Stimulated activated CD4-positive, alpha-beta T cell treated with anti-CD3 and anti-CD28 coated beads, Interleukin-4, amount 100 ng/mL, for 4 hours (primary cell): Measurements from ENCODE around the gene GKN1.

Experiments
- DNase-seq, 2 experiments: peaks; one replicate each; pipeline ENCODE4 v3.0.0-alpha.2; 2020

GKN1 gene

DNA sequence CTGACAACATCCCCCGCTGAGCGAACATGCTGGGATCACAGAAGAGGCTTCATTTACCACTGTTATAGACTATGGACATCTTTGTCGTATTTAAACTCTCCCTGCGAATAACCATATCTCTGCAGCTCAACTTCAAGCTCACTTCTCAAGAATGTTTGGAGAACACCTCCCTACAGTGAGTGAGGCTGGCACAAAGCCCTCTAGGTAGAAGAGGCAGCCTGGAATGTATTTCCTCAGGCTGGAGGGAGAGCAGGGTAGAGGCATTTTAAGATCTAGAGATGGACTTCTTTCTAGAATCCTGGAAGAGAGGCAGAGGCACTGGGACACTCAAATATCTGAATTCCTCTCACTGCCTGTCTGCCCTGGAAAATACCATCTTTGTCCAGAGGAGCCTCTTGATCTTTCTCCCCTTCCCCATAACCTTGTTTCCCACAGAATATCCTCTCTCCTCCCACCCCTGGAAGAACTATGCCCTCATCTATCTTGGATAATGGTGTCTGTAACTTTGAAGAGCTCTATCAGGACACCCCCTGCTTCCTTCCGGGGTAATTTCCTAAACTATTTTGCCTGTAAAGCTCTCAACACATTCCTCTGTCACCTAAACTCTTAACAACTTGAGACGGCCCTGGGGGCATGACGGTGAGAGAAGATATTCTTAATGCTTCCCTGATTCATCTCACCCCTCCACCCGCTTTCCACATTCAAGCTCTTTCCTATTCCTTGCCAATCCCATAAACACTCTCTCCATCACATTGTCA lies 36.2 kb downstream of the GKN1 start:
- DNase-seq: no peak

DNA sequence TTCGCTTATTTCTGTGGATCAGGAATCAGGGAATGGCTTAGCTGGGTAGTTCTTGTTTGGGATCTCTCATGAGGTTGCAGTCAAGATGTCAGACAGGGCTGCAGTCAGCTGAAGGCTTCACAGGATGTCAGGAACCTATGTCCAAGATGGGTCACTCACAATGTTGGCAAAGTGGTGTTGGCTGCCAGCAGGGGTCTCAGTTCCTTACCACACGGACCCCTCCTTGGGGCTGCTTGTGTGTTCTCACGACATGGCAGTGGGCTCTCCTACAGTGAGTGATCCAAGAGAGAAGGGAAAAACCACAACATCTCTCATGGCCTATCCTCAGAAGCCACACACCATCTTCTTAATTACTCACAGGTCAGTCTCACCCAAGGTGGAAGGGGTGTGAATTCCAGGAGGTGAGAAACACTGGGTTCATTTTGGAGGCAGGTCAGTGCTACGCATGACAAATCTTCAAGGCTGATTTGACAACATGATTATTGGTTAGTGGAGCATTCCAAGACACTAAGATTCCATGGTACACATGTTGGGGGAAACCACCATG lies 37.2 kb downstream of the GKN1 start:
- no peak for DNase-seq

DNA sequence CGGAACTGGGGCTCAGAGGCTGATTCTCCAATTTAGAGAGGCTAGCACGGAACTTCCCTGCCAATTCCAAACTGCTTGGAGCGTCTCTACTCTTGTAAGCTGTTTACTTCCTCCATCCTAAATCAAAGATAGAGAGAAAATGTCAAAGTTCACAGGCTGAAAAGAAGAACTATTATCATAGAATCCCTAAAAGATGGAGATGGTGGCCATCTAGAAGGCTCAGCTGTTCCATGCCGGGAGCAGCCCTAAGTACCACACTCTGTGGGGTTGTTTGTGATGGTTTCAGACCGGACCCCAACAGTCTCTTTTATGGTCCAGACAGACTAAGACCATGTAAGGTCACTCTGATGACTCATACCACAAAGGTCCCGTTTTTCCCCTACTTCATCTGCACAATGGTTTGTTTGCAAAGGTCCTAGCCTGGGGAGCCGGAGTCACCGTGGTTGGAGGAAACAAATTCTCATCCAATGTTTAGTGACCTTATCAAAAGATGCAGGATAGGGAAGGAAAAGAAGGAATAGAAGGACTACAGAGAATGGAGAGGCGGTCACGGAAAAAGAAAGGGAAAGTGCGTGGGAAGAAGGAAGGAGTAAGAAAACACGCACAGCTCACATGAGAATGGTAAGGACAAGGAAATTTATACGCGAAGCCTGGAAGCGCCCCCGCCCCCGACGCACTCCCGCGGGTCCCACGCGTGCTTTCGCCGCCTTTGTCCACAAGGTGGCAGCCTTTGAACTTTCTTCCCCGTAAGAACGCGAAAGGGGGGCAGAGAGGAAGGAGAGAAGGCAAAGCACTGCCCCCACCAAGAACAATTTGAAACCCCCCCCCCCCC lies 38.1 kb downstream of the GKN1 start:
- DNase-seq: peak; percentile 40 to 43

DNA sequence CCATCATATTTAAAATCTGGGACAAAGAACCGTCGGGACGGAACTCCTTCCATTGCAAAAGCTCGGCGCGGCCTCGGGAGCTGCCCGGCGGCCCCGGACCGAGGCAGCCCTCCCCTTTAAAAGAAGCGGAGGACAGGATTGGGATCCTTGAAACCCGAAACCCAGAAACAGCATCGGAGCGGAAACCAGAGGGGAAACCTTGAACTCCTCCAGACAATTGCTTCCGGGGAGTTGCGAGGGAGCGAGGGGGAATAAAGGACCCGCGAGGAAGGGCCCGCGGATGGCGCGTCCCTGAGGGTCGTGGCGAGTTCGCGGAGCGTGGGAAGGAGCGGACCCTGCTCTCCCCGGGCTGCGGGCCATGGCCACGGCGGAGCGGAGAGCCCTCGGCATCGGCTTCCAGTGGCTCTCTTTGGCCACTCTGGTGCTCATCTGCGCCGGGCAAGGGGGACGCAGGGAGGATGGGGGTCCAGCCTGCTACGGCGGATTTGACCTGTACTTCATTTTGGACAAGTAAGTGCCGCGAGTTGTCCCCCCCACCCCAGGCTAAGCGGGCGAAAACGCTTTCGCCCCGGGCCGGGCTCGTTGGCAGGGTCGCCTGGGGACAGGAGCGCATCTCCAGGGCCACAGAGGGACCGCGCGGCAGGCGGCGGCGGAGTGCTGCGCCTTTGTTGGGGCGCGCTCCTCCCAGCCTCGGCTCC lies 38.9 kb downstream of the GKN1 start, which contains the start of gene ANTXR1:
ANTXR1 (plus strand) TSS at position 38 of the 698 bp plus-strand sequence; CDS start at position 359, 321 bp downstream.
- DNase-seq: no peak

DNA sequence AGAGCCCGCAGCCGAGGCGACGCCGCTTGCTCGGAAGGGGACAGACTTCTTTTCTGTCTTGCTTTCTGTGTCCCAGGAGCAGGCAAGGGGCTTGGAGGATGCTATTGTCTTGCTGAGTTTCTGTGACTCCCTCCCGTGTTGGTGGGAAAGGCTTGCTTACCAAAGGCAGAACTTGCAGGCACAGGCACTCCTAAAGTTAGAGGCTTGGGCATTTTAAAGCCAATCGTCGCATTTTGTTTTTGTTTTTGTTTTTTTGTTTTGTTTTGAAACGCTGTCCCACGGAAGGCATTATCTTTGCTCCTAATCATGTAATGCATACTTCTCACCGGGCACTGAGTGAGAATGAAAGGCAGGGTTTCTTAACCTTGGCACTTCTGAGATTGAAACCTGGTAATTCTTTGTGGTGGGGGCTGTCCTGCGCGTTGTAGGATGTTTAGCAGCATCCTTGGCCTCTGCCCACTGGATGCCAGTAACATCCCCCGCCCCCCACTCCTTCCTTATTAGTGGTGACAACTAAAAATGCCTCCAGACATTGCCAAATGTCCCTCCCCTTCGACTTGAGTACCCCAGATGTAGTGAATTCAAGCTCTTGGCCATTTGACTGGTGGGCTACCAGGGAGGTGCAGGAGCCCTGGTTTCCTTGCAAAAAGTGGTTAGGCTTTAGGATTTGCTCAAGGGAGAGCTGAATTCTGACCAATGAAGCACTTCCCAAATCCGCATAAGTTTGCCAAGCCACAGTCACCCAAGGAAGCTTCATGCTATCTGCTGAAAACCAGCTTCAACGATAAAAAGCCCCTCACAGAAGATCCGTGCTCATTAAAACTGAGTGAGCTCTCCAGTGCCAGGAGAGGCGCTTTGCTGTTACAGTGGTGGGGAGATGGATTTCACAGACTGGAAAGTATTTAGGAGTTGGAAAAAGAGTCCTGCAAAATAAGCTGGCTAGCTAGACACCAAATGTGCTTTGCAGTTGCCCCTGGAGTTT lies 39.7 kb downstream of the GKN1 start:
- DNase-seq: no peak

DNA sequence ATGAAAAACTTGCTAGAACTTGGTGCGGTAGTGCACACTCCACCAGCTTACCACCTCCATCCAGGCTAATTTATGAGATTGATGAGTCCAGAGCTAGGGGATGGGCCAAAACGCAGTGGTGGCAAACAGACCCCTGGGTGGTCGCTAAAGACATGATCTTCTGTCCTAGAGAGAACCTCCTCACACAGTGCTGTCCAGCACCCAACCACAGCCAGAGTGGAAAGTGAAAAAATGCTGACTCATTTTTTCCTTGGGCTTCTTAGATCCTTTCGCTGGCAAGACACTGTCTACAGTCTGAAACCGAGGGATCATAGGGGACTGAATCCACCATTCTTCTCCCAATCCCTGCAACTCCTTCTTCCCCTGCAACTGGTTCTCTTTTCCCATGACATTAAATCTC lies 42.6 kb downstream of the GKN1 start:
- DNase-seq: no peak

DNA sequence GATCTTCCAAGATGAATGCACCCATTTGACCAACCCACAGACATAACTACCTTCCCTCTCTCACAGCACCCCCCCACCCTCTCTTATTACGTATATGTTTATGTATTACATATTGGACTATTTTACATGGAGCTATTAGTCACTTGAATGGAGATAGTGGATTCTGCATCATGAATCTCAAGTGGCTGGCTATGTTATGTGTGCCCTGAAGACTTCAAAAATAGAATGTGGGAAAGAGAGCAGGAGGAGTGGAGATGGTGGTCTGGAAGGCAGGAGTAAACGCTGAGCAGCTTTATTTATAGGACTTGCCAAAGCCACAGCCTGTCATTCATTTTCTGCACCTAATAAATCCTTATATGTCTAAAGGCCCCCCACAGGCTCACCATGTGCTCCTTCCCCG lies 43.4 kb downstream of the GKN1 start:
- DNase-seq: no peak

DNA sequence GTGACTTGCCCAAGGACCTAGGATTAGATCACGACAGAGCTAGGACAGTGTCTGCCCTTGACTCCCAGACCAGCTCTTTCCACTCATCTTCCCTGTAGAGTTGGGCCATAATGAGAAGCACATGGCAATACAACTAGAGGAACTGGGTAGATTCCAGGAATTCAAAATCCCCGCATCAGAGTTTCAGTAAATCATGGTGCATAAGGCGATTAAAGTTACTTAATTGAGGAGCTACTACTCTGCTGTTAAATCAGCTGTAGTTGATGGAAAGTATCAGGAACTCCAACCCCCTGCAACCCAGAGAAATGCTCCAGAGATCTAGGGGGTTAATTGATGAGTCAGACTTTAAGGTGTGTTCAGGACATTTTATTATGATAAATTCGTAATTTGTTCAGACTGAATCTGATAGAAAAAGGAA lies 44.3 kb downstream of the GKN1 start:
- no peak for DNase-seq

DNA sequence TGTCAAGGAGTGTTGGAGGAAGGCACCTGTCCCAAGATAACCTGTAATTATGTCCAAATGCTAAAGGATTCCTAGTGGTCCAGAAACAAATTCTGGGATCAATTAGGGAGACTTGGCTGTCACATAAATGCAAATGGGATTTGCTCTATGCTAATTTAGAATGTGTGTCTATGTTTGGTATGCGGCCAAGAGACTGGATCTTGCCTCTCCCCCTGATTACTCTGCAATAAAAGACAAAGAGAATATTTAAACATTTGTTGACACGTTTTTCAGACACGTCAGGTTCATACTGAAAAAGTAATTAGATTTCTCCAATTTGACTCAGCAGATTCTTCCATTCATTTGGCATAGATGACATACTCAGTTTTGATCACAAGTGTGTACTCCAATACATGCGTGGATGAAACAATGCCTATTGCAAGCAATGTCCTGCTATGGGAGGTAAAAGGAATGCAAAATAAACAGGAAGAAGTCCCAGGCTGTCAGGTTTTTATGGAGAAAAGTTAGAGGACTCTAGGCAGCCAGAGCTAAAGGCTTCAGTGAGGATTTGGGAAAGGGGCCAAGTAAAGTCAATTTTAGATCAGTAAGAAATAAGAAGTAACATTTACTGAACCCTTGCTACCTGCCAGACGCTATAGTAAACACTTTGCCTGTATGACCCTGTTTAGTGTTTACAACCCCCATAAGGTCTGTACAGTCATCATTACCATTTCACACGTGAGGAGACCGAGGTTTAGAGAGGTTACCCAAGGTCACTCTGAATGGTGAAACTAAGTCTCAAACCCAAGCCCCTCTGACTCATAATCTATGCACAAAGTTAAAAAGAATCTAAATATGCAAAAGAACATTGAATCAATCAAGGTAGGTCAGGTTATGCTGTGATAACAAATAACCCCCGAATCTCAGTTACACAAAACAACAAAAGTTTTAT lies 46.3 kb downstream of the GKN1 start:
- DNase-seq: no peak

DNA sequence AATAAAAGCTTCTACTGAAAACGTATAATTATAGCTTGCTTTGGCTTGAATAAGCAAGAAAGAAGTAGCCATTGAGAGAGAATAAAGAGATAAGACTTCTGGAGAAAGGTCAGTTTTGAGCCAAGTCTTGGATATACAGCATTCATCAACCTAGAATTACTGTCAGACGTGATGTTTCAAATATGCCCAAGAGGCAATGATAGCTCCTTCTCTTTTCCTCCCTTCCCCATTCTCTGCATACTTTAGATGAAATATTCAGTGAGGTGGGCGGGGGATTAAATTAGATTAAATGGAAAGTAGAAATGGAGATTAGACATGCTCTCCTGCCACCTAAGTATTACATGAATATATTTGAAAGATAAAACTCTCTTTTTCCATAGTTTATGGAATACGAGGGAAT lies 47.3 kb downstream of the GKN1 start:
- DNase-seq: no peak

DNA sequence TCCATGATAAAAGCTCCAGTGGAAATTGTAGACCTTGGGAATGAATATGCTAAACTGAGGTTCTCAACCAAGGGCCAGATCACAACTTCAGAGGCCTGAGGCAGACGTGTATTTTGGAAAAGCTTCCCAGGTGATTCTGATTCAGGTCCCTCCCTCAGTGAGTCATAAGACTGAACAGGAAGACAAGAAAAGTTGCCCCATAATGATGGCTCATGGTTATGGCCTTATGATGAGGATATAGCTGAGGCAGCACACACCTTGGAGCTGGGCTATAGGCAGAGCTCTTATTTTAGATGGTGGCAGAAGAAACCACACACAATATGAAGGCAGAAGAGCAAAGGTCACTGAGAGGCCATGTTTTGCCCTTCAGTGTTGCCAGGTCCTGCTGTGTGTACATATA lies 48.1 kb downstream of the GKN1 start:
- no peak for DNase-seq

DNA sequence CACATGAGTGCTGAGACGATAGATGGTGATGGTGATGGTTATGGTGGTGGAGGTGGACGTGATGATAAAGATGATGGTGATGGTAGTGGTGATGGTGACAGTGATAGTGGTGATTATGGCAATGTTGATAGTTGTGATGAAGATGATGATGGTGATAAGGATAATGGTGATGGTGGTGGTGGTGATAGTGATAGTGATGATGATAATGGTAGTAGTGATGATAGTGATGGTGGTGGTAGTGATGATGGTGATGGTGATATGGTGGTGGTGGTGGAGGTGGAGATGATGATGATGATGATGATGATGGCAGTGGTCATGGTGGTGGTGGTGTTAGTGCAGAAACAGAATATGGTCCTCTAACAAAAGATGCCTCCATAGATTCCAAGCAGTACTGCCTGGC lies 48.8 kb downstream of the GKN1 start:
- no peak for DNase-seq

DNA sequence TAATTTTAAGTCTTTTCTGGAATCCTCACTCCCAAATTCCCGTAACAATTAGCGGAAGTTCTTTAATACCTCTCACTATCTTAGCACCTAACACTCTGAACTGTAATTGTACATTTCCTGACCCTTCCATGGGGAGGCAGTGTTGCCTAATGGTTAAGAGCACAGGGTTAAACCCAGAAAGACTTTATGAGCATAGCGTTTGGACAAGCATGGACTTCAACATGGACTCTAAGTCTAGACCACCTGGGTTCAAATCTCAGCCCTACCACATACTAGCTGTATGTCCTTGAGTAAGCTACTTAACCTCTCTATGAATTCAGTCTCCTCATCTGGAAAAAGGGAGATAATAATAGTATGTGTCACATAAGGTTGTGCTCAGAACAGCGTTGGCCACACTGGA lies 51.6 kb downstream of the GKN1 start:
- no peak for DNase-seq

DNA sequence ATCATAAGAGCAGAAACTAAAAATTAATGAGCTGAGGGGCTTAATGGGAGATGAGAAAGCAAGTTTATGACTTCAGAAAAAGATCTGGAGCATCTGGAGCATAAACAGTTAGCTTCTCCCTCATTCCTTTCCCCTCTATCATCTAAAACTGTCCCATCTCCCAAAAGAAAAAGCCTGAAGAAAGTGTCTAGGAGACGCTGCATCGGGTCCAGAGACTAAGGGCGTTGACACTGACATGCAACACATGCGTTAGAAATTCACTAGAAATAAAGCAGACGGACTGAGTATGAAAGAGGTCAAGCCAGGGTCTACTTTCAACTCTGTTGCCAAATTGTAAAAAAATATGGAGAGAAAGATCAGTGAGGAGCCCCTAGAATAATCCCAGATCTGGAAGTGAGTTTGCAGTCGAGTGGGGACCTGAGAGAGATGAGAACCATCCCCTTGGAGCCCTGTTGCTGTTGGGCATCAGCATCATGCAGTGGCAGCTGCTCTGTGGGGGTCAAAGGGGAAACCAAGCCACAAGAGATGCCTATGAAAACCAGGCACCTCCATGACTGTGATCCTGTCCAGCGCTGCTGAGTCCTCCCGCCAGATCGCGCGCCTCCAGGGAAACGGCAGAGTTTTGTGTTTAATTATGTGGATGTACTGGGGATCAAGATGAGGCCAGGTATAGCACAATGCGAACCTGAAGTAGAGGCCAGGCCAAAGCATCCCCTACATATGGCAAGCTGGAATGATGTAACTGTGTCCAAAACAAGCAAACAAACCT lies 52.4 kb downstream of the GKN1 start:
- no peak for DNase-seq
